ENCODE measurements around the gene AP1S1.
"Not testable (repeated sequence)": the region's sequence is repeated elsewhere in the genome, so short reads cannot be mapped to it uniquely, and the experiment has no call there.

Gene AP1S1

DNA sequence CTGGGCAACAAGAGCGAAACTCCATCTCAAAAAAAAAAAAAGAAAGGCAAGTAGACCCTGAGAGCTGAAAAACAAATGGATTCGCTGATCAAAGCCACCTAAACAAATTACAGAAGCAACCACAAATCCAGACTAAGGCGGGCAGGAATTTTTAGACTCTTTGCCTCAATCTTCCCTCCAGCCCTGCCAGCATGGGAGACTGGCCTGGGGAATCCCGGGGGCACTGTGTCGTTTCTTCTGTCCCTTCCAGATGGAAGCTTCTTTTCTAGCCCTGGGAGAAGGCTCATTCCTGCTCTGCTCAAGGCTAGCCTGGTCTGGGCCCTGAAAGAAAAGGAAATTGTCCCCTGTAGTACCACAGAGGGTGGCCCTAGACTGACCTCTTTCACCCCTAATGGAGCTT lies 43.0 kb upstream of the AP1S1 start:
- no peak for TF ChIP-seq ZFX (IDR thresholded peaks at IDR 0.05; ENCODE audit: borderline replicate concordance)
- no peak for TF ChIP-seq CTCF (IDR thresholded peaks at IDR 0.05)
- H3K27ac ChIP-seq, result no peak overlapping the region

DNA sequence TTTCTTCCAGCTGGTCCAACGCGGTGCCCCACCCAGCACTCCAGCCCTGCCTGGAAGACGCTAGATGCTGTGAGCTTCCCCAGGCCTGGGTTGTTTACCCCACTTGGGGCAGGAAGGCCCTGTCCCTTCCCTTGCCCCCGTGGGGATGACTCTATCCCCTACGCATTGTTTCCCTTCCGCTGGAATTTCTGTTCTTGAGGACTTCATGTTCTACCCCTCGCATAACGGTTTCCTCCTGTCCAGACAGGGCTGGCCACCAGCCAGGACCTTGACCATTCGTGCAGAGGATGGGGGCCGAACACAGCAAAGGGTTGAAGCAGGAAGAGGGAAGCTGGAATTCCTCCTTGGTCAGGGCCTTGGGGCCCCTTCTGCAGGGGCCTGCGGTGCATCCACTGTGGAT lies 42.0 kb upstream of the AP1S1 start:
- TF ChIP-seq ZFX (IDR thresholded peaks at IDR 0.05; ENCODE audit: borderline replicate concordance) (no peak), CTCF (IDR thresholded peaks at IDR 0.05) (no peak)
- H3K27ac ChIP-seq, result no peak overlapping the region

- H3K27ac ChIP-seq, result not testable (repeated sequence)
Measured at GRCh38 chr7:101113140-101113539, 41.1 kb upstream of the AP1S1 start.

- no peak for TF ChIP-seq ZFX (IDR thresholded peaks at IDR 0.05; ENCODE audit: borderline replicate concordance)
- TF ChIP-seq CTCF (IDR thresholded peaks at IDR 0.05), result no peak
- H3K27ac ChIP-seq, result no peak overlapping the region
Measured at GRCh38 chr7:101113836-101114235, 40.4 kb upstream of the AP1S1 start.

DNA sequence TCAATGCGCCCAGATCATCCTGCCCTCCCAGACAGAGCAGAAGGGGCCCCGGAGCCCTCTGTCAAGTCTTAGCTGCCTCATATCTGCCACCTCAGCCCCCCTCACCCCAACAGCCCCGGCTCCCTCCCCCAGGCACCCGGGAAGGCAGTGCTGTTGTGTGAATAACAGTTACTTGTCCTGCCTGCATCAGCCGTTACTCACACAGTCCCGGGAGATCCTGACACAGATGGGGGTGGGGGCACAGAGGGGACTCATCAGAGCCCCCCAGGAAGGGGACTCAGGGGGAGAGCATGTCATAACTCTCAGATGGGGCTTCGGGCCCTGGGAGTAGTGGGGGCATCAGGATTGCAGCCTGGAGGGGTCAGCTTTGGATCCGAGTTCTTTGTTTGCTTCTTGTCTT lies 39.8 kb upstream of the AP1S1 start:
- TF ChIP-seq ZFX (IDR thresholded peaks at IDR 0.05; ENCODE audit: borderline replicate concordance) (no peak), CTCF (IDR thresholded peaks at IDR 0.05) (no peak)
- no peak overlapping the region for H3K27ac ChIP-seq

DNA sequence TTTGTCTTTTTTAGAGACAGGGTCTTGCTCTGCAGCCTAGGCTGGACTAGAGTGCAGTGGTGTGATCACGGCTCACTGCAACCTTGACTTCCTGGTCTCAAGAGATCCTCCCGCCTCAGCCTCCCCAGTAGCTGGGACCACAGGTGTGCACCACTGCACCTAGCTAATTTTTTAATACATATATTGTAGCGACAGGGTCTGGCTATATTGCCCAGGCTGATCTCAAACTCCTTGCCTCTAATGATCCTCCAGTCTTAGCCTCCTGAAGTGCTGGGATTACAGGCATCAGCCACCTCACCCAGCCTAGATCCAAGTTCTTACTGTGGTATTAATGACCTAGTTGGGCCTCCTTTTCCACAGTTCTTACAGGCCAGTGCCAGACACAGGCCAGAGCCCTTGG lies 39.1 kb upstream of the AP1S1 start:
- no peak overlapping the region for H3K27ac ChIP-seq
- TF ChIP-seq ZFX (IDR thresholded peaks at IDR 0.05; ENCODE audit: borderline replicate concordance), result no peak

- H3K27ac ChIP-seq, result no peak overlapping the region
- TF ChIP-seq ZFX (IDR thresholded peaks at IDR 0.05; ENCODE audit: borderline replicate concordance), result no peak
- TF ChIP-seq CTCF (IDR thresholded peaks at IDR 0.05), result no peak
Measured at GRCh38 chr7:101116898-101117297, 37.4 kb upstream of the AP1S1 start.

DNA sequence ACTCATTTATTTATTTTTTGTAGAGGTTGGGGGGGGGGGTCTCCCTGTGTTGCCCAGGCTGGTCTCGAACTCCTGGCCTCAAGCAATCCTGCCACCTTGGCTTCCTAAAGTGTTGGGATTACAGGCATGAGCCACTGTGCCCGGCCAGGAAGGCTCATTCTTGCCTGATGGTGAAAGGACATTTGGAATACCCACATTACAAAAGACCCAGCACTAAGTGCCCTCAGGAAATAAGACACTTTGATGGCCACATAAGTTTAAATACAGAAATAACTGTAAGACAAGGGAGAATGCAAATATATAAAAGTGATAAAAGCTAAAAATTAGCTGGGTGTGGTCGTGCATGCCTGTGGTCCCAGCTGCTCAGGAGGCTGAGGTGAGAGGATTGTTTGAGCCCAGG lies 35.4 kb upstream of the AP1S1 start:
- no peak for TF ChIP-seq CTCF (IDR thresholded peaks at IDR 0.05)
- TF ChIP-seq ZFX (IDR thresholded peaks at IDR 0.05; ENCODE audit: borderline replicate concordance), result no peak
- H3K27ac ChIP-seq, result no peak overlapping the region

All from 22Rv1 (cell line).